ENCODE results near the gene COPRS. TPM values are rescaled to one million over a fixed set of nuclear protein-coding genes. Genes with fewer than 3 reads are reported as not detected.
"Not testable (repeated sequence)": the region's sequence is repeated elsewhere in the genome, so short reads cannot be mapped to it uniquely, and the experiment has no call there.

Gene COPRS
- polyA plus RNA-seq, 1 donor: 42.7 TPM

- DNase-seq: not testable (repeated sequence)
Observed at GRCh38 chr17:31809876-31810275, 49.2 kb downstream of the COPRS start.

GRCh38 chr17:31808521-31809050 lies 50.5 kb downstream of the COPRS start:
- no peak for DNase-seq

- no peak for DNase-seq
Observed at GRCh38 chr17:31807846-31808245, 51.2 kb downstream of the COPRS start.

GRCh38 chr17:31806921-31807320 lies 52.1 kb downstream of the COPRS start:
- DNase-seq: no peak

GRCh38 chr17:31803494-31804213 lies 55.4 kb downstream of the COPRS start:
- no peak for DNase-seq

GRCh38 chr17:31802502-31802901 lies 56.5 kb downstream of the COPRS start:
- no peak for DNase-seq

Other genes with a start within 250 kb of the COPRS start
- gene UTP6, start 42.5 kb upstream of the COPRS start, polyA plus RNA-seq (ENCODE audit: insufficient read length): 98.9 TPM
- gene SUZ12, start 77.8 kb upstream of the COPRS start, polyA plus RNA-seq (ENCODE audit: insufficient read length): 55.7 TPM
- 33.0 TPM for gene LRRC37B, start 148.1 kb upstream of the COPRS start, polyA plus RNA-seq (ENCODE audit: insufficient read length)